Esophagus muscularis mucosa (tissue), 3 donors: ENCODE measurements around the gene ARMC2.

Source experiments
- CTCF ChIP-seq, 3 experiments: fragments of 200-600 bp in 2 of 3; fragments of 450-650 bp in 1 of 3; sonication (generic) in 2 of 3; IDR thresholded peaks; one replicate each; pipeline ENCODE4 v1.5.1; 2017 to 2019; ENCODE audit warnings: antibody characterized with exemption in 3 of 3, mild to moderate bottlenecking in 2 of 3, moderate library complexity in 1 of 3
- POLR2AphosphoS5 ChIP-seq, 2 donors: sonication (generic); formaldehyde crosslinking; IDR thresholded peaks; one replicate each; pipeline ENCODE4 v1.6.1; 2017; ENCODE audit warnings: antibody characterized with exemption in 2 of 2

GRCh38 chr6:108839083-108839642 lies 9.1 kb upstream of the ARMC2 start:
- no peak for TF ChIP-seq CTCF (IDR thresholded peaks at IDR 0.05)
- TF ChIP-seq POLR2AphosphoS5 (IDR thresholded peaks at IDR 0.05) = no peak
